ENCODE measurements around the gene BET1. TPM values are rescaled to one million over a fixed set of nuclear protein-coding genes. Genes with fewer than 3 reads are reported as not detected.

The BET1 gene
- total and polyA plus RNA-seq, 9 of the 15 experiments (the other 6 are each of a cell fraction or from before 2014, with no cell fraction given), result 15.8 to 190 (median 37.8) TPM

- Histone ChIP-seq H3K79me2 (ENCODE audit: control insufficient read depth, insufficient read depth, low read length) (no peaks in the 10 kb centered on the region), H3K4me1 (replicated peaks in 1 of 2; ENCODE audit: control insufficient read depth in 2 of 2, insufficient read depth in 2 of 2, low read length in 2 of 2) (no peaks in the 10 kb centered on the region), H3K36me3 (ENCODE audit: control insufficient read depth, insufficient read depth, low read length) (no peaks in the 10 kb centered on the region), H3K4me2 (ENCODE audit: insufficient read depth, low read length) (no peak overlapping the region), H3K9me1 (ENCODE audit: control insufficient read depth, insufficient read depth, low read length) (no peaks in the 10 kb centered on the region), H3K27me3 (ENCODE audit: control insufficient read depth in 2 of 2, insufficient read depth in 2 of 2, low read length in 2 of 2) (no peaks in the 10 kb centered on the region), H3K9ac (ENCODE audit: insufficient read depth in 1 of 2, low read depth in 2 of 2, low read length in 2 of 2) (no peak overlapping the region), H3K4me3 (no peak overlapping the region), H2AFZ (ENCODE audit: low read depth, low read length) (no peak overlapping the region), H3K9me3 (replicated peaks; ENCODE audit: control insufficient read depth, insufficient read depth, low read depth, low read length) (no peaks in the 10 kb centered on the region), H4K20me1 (replicated peaks; ENCODE audit: control insufficient read depth, insufficient read depth, low read length) (no peaks in the 10 kb centered on the region), H3K27ac (ENCODE audit: extremely low read depth, low read depth, low read length) (no peak overlapping the region)
- DNase-seq (ENCODE audit: extremely low read depth in 1 of 4, low spot score in 3 of 4) (no peak), FAIRE-seq (no peak), ATAC-seq (no peak)
- intact Hi-C loops (cut with micrococcal nuclease) (no loop called here), in situ Hi-C loops (cut with MboI) (no loop called here)
- WGBS (ENCODE audit: insufficient coverage, low coverage, missing lambda C conversion rate), result 0% methylated on average over 3 of the region's 3 CpGs
- ChIA-PET CTCF (ENCODE audit: low intra/inter-chr PET ratio) (no interaction called here), POLR2A (no interaction called here)
- BruUV-seq (replicated peaks), result no TSS peak
- TF ChIP-seq GMEB1 (CRISPR knock-in tag; IDR thresholded peaks at IDR 0.05) (no peak), MCM7 (IDR thresholded peaks at IDR 0.05) (no peak)
Observed at GRCh38 chr7:93964813-93965212, 39.3 kb downstream of the BET1 start.

DNA sequence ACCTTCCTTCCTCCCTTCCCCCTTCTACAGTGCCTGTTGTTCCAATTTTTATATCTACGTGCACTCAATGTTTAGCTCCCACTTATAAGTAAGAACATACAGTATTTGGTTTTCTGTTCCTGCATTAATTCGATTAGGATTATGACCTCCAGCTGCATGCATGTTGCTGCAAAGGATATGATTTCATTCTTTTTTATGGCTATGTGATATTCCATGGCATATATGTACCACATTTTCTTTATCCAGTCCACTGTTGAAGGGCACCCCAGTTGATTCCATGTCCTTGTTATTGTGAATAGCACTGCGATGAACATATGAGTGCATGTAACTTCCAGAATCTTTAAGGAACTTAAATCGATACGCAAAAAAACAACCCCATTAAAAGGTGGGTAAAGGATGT, 39.9 kb downstream of the BET1 start:
- CTCF ChIA-PET (ENCODE audit: low intra/inter-chr PET ratio), result no interaction called here

More for the DNA sequence above, 39.9 kb downstream of the BET1 start:
- Histone ChIP-seq H3K9ac (ENCODE audit: insufficient read depth in 1 of 2, low read depth in 2 of 2, low read length in 2 of 2) (no peak overlapping the region), H2AFZ (ENCODE audit: low read depth, low read length) (no peak overlapping the region), H3K4me3 (no peak overlapping the region), H3K4me1 (replicated peaks in 1 of 2; ENCODE audit: control insufficient read depth in 2 of 2, insufficient read depth in 2 of 2, low read length in 2 of 2) (no peaks in the 10 kb centered on the region), H3K4me2 (ENCODE audit: insufficient read depth, low read length) (no peak overlapping the region), H3K9me1 (ENCODE audit: control insufficient read depth, insufficient read depth, low read length) (no peaks in the 10 kb centered on the region), H3K9me3 (replicated peaks; ENCODE audit: control insufficient read depth, insufficient read depth, low read depth, low read length) (no peaks in the 10 kb centered on the region), H4K20me1 (replicated peaks; ENCODE audit: control insufficient read depth, insufficient read depth, low read length) (no peaks in the 10 kb centered on the region), H3K27me3 (ENCODE audit: control insufficient read depth in 2 of 2, insufficient read depth in 2 of 2, low read length in 2 of 2) (no peaks in the 10 kb centered on the region), H3K27ac (ENCODE audit: extremely low read depth, low read depth, low read length) (no peak overlapping the region), H3K36me3 (ENCODE audit: control insufficient read depth, insufficient read depth, low read length) (no peaks in the 10 kb centered on the region), H3K79me2 (ENCODE audit: control insufficient read depth, insufficient read depth, low read length) (no peaks in the 10 kb centered on the region)
- ATAC-seq, result no peak
- intact Hi-C loops (cut with micrococcal nuclease) (no loop called here), in situ Hi-C loops (cut with MboI) (no loop called here)
- FAIRE-seq, result peak; percentile 6
- WGBS (ENCODE audit: insufficient coverage, low coverage, missing lambda C conversion rate), result 0% methylated on average over 5 of the region's 5 CpGs
- no peak for DNase-seq (ENCODE audit: extremely low read depth in 1 of 4, low spot score in 3 of 4)
- POLR2A ChIA-PET, result no interaction called here
- TF ChIP-seq CHD4 (IDR thresholded peaks at IDR 0.05; ENCODE audit: insufficient read depth, insufficient replicate concordance, low read depth, low read length, poor library complexity, severe bottlenecking) (no peak), ZNF184 (CRISPR knock-in tag; IDR thresholded peaks at IDR 0.05) (no peak)
- no TSS peak for BruUV-seq (replicated peaks)
